Mesodermal cell (in vitro differentiated cells): Measurements from ENCODE around the gene VPS26A.

ENCODE experiments used
- H3K27ac ChIP-seq: 2 replicates; pipeline ENCODE4 v1.7.0; 2013; ENCODE audit warnings: mild to moderate bottlenecking, low read depth, low read length, moderate library complexity; ENCODE audit not compliant: severe bottlenecking
- H3K36me3 ChIP-seq: 2 replicates; pipeline ENCODE4 v1.7.1; 2013; ENCODE audit warnings: mild to moderate bottlenecking, low read length, moderate library complexity; ENCODE audit not compliant: control insufficient read depth, insufficient read depth
- H3K4me1 ChIP-seq: one replicate; pipeline ENCODE4 v1.7.1; 2013; ENCODE audit warnings: mild to moderate bottlenecking, low read length; ENCODE audit not compliant: insufficient read depth, control insufficient read depth, poor library complexity, severe bottlenecking
- H3K4me3 ChIP-seq: 2 replicates; pipeline ENCODE4 v1.7.0; 2013; ENCODE audit warnings: low read length, control low read depth, mild to moderate bottlenecking; ENCODE audit not compliant: insufficient read depth, poor library complexity, severe bottlenecking; ENCODE audit errors: extremely low read depth
- H3K9me3 ChIP-seq: 2 replicates; pipeline ENCODE4 v1.7.1; 2013; ENCODE audit warnings: mild to moderate bottlenecking, low read length, moderate library complexity; ENCODE audit not compliant: control insufficient read depth
- WGBS, 2 experiments: methylation state at CpG; one replicate each; pipeline ENCODE4 v1.1.5; 2013; ENCODE audit warnings: missing lambda C conversion rate in 2 of 2; ENCODE audit not compliant: insufficient coverage in 2 of 2; 5-methylcytosine and 5-hydroxymethylcytosine counted together

Gene VPS26A

GRCh38 chr10:69220507-69220906 lies 96.5 kb downstream of the VPS26A start:
- H3K9me3 ChIP-seq, result no peaks in the 10 kb centered on the region
- 91 to 95% methylated on average over 5 to 9 of the region's 9 CpGs for WGBS, 2 experiments
- peaks cover 25% of the 10 kb centered on the region for H3K4me1 ChIP-seq
- no peak overlapping the region for H3K27ac ChIP-seq
- H3K4me3 ChIP-seq, result no peak overlapping the region
- no peaks in the 10 kb centered on the region for H3K36me3 ChIP-seq
